ENCODE data around the gene METTL2B.

The METTL2B gene

DNA sequence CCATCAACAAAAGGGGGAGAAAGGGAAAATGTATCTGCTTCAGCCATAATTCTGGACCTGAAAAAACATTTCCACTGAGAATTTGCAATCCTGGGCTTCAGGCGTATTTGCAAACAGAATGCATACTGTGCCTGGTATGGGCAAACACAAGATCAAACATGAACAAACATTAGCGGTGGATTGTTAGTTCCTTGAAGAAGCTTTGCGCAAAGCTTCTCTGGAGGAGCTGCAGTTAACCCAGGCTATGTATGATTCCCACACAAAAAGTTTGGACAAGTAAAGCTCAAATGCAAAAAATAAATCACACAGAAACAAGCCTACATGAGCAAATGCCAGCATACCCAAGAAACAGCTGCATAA is 41.2 kb upstream of the METTL2B start:
- TF ChIP-seq, protein P1, sequence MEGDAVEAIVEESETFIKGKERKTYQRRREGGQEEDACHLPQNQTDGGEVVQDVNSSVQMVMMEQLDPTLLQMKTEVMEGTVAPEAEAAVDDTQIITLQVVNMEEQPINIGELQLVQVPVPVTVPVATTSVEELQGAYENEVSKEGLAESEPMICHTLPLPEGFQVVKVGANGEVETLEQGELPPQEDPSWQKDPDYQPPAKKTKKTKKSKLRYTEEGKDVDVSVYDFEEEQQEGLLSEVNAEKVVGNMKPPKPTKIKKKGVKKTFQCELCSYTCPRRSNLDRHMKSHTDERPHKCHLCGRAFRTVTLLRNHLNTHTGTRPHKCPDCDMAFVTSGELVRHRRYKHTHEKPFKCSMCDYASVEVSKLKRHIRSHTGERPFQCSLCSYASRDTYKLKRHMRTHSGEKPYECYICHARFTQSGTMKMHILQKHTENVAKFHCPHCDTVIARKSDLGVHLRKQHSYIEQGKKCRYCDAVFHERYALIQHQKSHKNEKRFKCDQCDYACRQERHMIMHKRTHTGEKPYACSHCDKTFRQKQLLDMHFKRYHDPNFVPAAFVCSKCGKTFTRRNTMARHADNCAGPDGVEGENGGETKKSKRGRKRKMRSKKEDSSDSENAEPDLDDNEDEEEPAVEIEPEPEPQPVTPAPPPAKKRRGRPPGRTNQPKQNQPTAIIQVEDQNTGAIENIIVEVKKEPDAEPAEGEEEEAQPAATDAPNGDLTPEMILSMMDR (IDR thresholded peaks at IDR 0.05; ENCODE audit: insufficient read depth, low read depth, low read length, missing control alignments), result no peak

DNA sequence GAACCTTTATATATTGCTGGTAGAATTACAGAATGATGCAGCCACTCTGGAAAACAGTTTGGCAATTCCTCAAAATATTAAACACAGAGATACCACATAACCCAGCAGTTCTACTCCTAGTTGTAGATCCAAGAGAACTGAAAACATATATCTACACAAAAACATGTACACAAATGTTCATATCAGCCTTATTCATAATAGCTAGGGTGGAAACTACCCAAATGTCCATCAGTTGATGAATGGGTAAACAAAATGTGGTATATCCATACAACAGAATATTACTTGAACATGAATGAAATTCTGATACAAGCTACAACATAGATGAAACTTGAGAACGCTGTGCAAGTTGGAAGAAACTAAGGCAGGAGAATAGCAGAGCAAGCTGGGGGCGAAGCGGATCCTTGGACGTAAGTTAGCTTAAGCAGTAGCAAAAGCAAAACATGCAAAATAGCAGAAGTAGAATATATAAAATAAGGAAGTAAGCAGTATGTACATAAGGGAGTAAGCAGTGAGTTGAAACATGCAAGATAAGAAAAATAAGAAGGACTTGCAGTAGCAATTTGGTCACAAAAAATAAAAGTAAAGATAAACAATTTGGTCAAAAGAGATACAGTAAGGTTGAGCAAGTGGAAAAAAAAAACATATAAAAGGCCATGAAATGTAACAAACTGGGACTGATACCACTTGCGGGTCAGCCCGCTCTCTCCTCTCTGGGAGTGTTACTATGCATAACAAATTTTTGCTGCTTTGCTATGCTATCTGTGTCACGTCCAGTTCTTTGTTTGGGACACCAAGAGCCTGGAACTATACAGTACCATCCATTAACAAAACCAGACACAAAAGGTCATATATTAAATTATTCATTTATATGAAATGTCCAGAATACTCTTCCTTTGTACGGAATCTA is 38.9 kb upstream of the METTL2B start:
- no peak overlapping the region for H3K4me3 ChIP-seq (ENCODE audit: low read depth, low read length)
- TF ChIP-seq, protein P1 (IDR thresholded peaks at IDR 0.05; ENCODE audit: insufficient read depth, low read depth, low read length, missing control alignments), result no peak
- DNase-seq (ENCODE audit: low read depth), result no peak

More for the DNA sequence above, 41.2 kb upstream of the METTL2B start:
- no peak overlapping the region for H3K4me3 ChIP-seq (ENCODE audit: low read depth, low read length)
- no peak for DNase-seq (ENCODE audit: low read depth)

DNA sequence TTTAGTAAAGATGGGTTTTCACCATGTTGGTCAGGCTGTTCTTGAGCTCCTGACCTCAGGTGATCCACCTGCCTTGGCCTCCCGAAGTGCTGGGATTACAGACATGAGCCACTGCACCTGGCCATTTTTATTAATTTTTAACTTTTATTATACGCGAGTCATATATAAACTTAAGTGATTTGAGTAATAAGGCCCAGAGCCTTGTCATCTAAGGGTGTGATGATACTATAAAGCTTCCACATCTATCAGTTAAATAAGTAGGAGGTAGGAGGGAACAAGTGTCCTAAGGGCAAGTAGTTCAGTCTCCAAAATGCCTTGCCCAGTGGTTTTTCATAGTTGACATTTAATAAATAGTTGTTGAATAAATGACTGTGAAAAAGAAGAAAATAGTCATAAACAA is 34.2 kb upstream of the METTL2B start:
- DNase-seq (ENCODE audit: low read depth), result no peak
- no peak overlapping the region for H3K4me3 ChIP-seq (ENCODE audit: low read depth, low read length)
- TF ChIP-seq, protein P1 (IDR thresholded peaks at IDR 0.05; ENCODE audit: insufficient read depth, low read depth, low read length, missing control alignments), result no peak

DNA sequence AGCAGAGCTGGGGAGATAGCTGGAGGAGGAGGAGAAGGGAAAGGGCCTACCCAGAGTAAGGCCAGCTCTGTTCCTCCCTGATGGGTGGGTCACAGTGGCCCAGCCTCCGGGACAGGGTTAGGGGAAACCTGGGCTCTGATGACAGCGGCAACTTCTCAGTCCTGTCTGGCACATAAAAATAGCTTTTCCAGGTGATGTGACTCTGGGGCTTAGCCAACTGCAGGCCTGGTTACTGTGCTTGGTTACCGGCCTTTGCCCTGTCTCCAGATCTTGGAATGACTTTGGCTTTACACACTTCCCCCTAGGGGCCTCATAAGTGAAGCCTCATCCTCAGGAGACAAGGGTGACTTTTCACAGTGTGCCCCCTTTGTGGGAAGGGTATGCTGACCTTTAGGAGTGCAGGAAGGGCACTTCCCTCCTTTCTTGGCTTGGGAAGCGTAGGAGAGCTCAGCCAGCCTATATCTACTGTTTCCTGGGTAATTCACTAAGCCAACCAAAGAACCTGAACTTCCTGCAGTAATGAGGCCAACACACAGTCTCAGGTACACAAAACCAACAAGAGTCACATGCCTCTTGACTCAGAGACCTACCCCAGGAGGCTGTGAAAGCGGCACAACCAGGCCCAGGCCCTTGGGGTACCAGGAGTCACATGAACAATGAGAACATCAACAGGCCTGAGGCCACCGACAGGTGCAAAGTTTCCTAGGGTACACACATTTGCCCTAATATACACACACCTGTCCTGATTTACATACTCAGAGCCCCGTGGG is 32.5 kb upstream of the METTL2B start:
- H3K4me3 ChIP-seq (ENCODE audit: low read depth, low read length), result no peak overlapping the region
- TF ChIP-seq, protein P1 (IDR thresholded peaks at IDR 0.05; ENCODE audit: insufficient read depth, low read depth, low read length, missing control alignments), result no peak
- no peak for DNase-seq (ENCODE audit: low read depth)

DNA sequence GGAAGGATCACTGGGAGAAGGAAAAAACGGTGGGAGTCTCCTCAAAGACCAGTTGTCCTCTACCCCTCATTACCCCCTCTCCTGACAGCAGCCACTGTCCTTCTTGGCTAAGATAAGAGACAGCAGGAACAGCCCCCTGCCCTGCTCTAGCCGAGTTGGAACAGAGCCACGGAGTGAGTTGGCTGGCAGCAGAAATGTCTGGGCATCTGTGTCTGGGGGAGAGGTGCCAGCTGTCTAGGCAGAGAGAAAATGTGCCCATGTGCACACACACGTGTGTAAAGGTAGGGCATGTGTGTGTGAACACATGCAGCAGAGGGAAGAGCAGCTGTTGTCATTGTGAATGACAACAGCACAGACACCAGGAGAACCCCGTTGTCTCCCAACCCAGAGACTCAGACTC is 30.2 kb upstream of the METTL2B start:
- no peak for DNase-seq (ENCODE audit: low read depth)
- no peak overlapping the region for H3K4me3 ChIP-seq (ENCODE audit: low read depth, low read length)
- TF ChIP-seq, protein P1 (IDR thresholded peaks at IDR 0.05; ENCODE audit: insufficient read depth, low read depth, low read length, missing control alignments), result no peak

DNA sequence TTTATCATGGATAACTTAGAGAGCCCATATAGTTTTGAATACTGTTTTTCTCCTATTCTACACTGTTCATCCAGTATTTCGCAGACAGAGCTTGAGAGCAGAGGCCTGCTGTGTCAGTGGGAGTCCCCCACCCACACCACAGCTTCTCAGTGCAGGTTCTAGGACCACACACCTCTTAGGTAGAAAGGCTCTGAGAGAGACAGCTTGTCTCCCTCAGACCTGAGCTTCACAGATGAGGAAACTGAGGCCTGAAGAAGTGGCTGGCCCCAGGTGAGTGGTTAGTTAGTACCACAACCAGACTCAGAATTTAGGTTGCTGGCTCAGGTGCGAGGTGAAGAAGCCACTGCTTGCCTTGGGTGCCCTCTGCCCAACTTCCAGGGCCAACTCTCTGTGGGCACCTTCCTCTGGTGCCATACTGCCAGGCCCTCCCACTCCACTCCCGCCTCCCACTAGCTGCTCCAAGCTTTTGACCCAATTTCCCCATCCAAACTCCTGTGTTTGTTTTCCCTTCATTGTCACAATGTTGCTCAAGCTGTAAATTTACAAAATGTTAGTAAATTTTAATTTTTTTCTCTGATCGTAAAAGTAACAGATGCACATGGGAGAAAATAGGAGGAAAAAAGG is 28.5 kb upstream of the METTL2B start:
- no peak for DNase-seq (ENCODE audit: low read depth)
- TF ChIP-seq, protein P1 (IDR thresholded peaks at IDR 0.05; ENCODE audit: insufficient read depth, low read depth, low read length, missing control alignments), result no peak
- no peak overlapping the region for H3K4me3 ChIP-seq (ENCODE audit: low read depth, low read length)
